HEK293 (cell line): ENCODE results near the gene ZNF436.

ENCODE experiments used
- CTCF ChIP-seq: fragments of 450-650 bp; formaldehyde crosslinking; IDR thresholded peaks from 2 replicates; pipeline ENCODE4 v1.5.1; 2016; ENCODE audit warnings: missing biosample characterization, missing genetic modification characterization
- GLIS1 ChIP-seq: fragments of 450-650 bp; formaldehyde crosslinking; IDR thresholded peaks from 2 replicates; pipeline ENCODE4 v1.5.1; 2016; ENCODE audit warnings: missing biosample characterization, missing genetic modification characterization
- GLIS2 ChIP-seq: fragments of 450-650 bp; formaldehyde crosslinking; IDR thresholded peaks from 2 replicates; pipeline ENCODE4 v1.5.1; 2016; ENCODE audit warnings: missing biosample characterization, missing genetic modification characterization
- HOXD13 ChIP-seq: sonication (generic); formaldehyde crosslinking; IDR thresholded peaks from 2 replicates; pipeline ENCODE4 v1.8.0; 2022; ENCODE audit warnings: missing genetic modification reagents, borderline replicate concordance
- IKZF3 ChIP-seq: fragments of 450-650 bp; IDR thresholded peaks from 2 replicates; pipeline ENCODE4 v1.5.0; 2018; ENCODE audit warnings: missing biosample characterization, mild to moderate bottlenecking, missing genetic modification characterization, moderate library complexity
- KLF1 ChIP-seq: fragments of 450-650 bp; formaldehyde crosslinking; IDR thresholded peaks from 2 replicates; pipeline ENCODE4 v1.5.1; 2016; ENCODE audit warnings: missing biosample characterization, missing genetic modification characterization
- PATZ1 ChIP-seq: fragments of 450-650 bp; formaldehyde crosslinking; IDR thresholded peaks from 2 replicates; pipeline ENCODE4 v1.5.1; 2016; ENCODE audit warnings: missing biosample characterization, missing genetic modification characterization
- PBX3 ChIP-seq: sonication (generic); formaldehyde crosslinking; IDR thresholded peaks from 2 replicates; pipeline ENCODE4 v1.8.1; 2022; ENCODE audit warnings: mild to moderate bottlenecking, moderate library complexity, missing genetic modification reagents
- PRDM4 ChIP-seq: fragments of 450-650 bp; formaldehyde crosslinking; IDR thresholded peaks from 2 replicates; pipeline ENCODE4 v1.5.1; 2017; ENCODE audit warnings: missing biosample characterization, missing genetic modification characterization
- REPIN1 ChIP-seq: fragments of 450-650 bp; formaldehyde crosslinking; IDR thresholded peaks from 2 replicates; pipeline ENCODE4 v1.5.1; 2017; ENCODE audit warnings: missing biosample characterization, missing genetic modification characterization, low read depth
- ZBTB1 ChIP-seq: fragments of 450-650 bp; formaldehyde crosslinking; IDR thresholded peaks from 2 replicates; pipeline ENCODE4 v1.5.1; 2016; ENCODE audit warnings: missing biosample characterization, missing genetic modification characterization
- ZBTB17 ChIP-seq: fragments of 450-650 bp; formaldehyde crosslinking; IDR thresholded peaks from 2 replicates; pipeline ENCODE4 v1.5.1; 2016; ENCODE audit warnings: missing biosample characterization, missing genetic modification characterization
- ZBTB20 ChIP-seq: fragments of 450-650 bp; formaldehyde crosslinking; IDR thresholded peaks from 2 replicates; pipeline ENCODE4 v1.5.1; 2016; ENCODE audit warnings: missing biosample characterization, missing genetic modification characterization
- ZBTB8A ChIP-seq: fragments of 450-650 bp; formaldehyde crosslinking; IDR thresholded peaks from 2 replicates; pipeline ENCODE4 v1.5.1; 2016; ENCODE audit warnings: missing biosample characterization, missing genetic modification characterization
- ZFHX2 ChIP-seq: fragments of 450-650 bp; formaldehyde crosslinking; conservative IDR thresholded peaks from 2 replicates; pipeline ENCODE4 v1.5.1; 2016; ENCODE audit warnings: missing biosample characterization, missing genetic modification characterization
- ZFP69B ChIP-seq: fragments of 450-650 bp; formaldehyde crosslinking; IDR thresholded peaks from 2 replicates; pipeline ENCODE4 v1.5.1; 2016; ENCODE audit warnings: missing biosample characterization, missing genetic modification characterization
- ZNF121 ChIP-seq: fragments of 450-650 bp; formaldehyde crosslinking; IDR thresholded peaks from 2 replicates; pipeline ENCODE4 v1.5.1; 2016; ENCODE audit warnings: missing biosample characterization, missing genetic modification characterization
- ZNF133 ChIP-seq: fragments of 450-650 bp; formaldehyde crosslinking; IDR thresholded peaks from 2 replicates; pipeline ENCODE4 v1.5.1; 2016; ENCODE audit warnings: missing biosample characterization, missing genetic modification characterization
- ZNF223 ChIP-seq: fragments of 450-650 bp; formaldehyde crosslinking; IDR thresholded peaks from 2 replicates; pipeline ENCODE4 v1.5.1; 2016; ENCODE audit warnings: missing biosample characterization, missing genetic modification characterization
- ZNF335 ChIP-seq: fragments of 450-650 bp; formaldehyde crosslinking; conservative IDR thresholded peaks from 2 replicates; pipeline ENCODE4 v1.5.1; 2016; ENCODE audit warnings: missing biosample characterization, missing genetic modification characterization
- ZNF449 ChIP-seq: fragments of 450-650 bp; formaldehyde crosslinking; IDR thresholded peaks from 2 replicates; pipeline ENCODE4 v1.5.1; 2017; ENCODE audit warnings: missing biosample characterization, mild to moderate bottlenecking, missing genetic modification characterization, moderate library complexity
- ZNF561 ChIP-seq: fragments of 450-650 bp; IDR thresholded peaks from 2 replicates; pipeline ENCODE4 v1.5.1; 2018; ENCODE audit warnings: missing biosample characterization, missing genetic modification characterization, borderline replicate concordance
- ZNF580 ChIP-seq: fragments of 450-650 bp; formaldehyde crosslinking; IDR thresholded peaks from 2 replicates; pipeline ENCODE4 v1.5.1; 2016; ENCODE audit warnings: missing biosample characterization, missing genetic modification characterization
- ZNF585B ChIP-seq: fragments of 450-650 bp; formaldehyde crosslinking; IDR thresholded peaks from 2 replicates; pipeline ENCODE4 v1.5.1; 2016; ENCODE audit warnings: missing biosample characterization, missing genetic modification characterization
- ZNF654 ChIP-seq: fragments of 450-650 bp; formaldehyde crosslinking; IDR thresholded peaks from 2 replicates; pipeline ENCODE4 v1.5.1; 2016; ENCODE audit warnings: low read depth, missing biosample characterization, missing genetic modification characterization
- ZNF660 ChIP-seq: fragments of 450-650 bp; IDR thresholded peaks from 2 replicates; pipeline ENCODE4 v1.5.1; 2018; ENCODE audit warnings: missing biosample characterization, mild to moderate bottlenecking, missing genetic modification characterization

The ZNF436 gene

GRCh38 chr1:23370709-23371584, 1.3 kb upstream of the ZNF436 start (continued):
- TF ChIP-seq ZNF654: no peak
- peak; percentile 92 for TF ChIP-seq ZBTB8A (tag by site-specific recombination)
- TF ChIP-seq ZBTB20: peak; percentile 85
- TF ChIP-seq ZFHX2 (tag by site-specific recombination): peak; percentile 71
- TF ChIP-seq ZNF223 (tag by site-specific recombination): no peak
- no peak for TF ChIP-seq ZNF133 (tag by site-specific recombination)
- no peak for TF ChIP-seq ZFP69B (tag by site-specific recombination)
- no peak for TF ChIP-seq ZNF660 (tag by site-specific recombination)
- TF ChIP-seq ZNF561 (tag by site-specific recombination): peak; percentile 53; the same call in 1 of the 2 replicates
- no peak for TF ChIP-seq REPIN1 (tag by site-specific recombination)
- TF ChIP-seq IKZF3 (tag by site-specific recombination): 0 out of 2 replicates have a peak, but pooled peaks have one; percentile 9
- peak; percentile 51 for TF ChIP-seq GLIS2
- peak; percentile 50; the same call in 1 of the 2 replicates for TF ChIP-seq PATZ1 (tag by site-specific recombination)
- peak; percentile 49 for TF ChIP-seq PRDM4 (tag by site-specific recombination)
- TF ChIP-seq GLIS1 (tag by site-specific recombination): peak; percentile 30; the same call in 1 of the 2 replicates
- TF ChIP-seq ZBTB1 (tag by site-specific recombination): no peak
- TF ChIP-seq ZBTB17: 0 out of 2 replicates have a peak, but pooled peaks have one; percentile 31
- 0 out of 2 replicates have a peak, but pooled peaks have one; percentile 23 for TF ChIP-seq PBX3 (CRISPR knock-in tag)
- no peak for TF ChIP-seq HOXD13 (CRISPR knock-in tag)
- TF ChIP-seq KLF1: peak; percentile 57; the same call in 1 of the 2 replicates
- TF ChIP-seq ZNF585B (tag by site-specific recombination): no peak
- no peak for TF ChIP-seq ZNF335 (tag by site-specific recombination)
- peak; percentile 68 for TF ChIP-seq CTCF (tag by site-specific recombination)
- no peak for TF ChIP-seq ZNF449 (tag by site-specific recombination)
- no peak for TF ChIP-seq ZNF121
- TF ChIP-seq ZNF580 (tag by site-specific recombination): no peak
